ENCODE results near the gene PCYT1A.

The PCYT1A gene

DNA sequence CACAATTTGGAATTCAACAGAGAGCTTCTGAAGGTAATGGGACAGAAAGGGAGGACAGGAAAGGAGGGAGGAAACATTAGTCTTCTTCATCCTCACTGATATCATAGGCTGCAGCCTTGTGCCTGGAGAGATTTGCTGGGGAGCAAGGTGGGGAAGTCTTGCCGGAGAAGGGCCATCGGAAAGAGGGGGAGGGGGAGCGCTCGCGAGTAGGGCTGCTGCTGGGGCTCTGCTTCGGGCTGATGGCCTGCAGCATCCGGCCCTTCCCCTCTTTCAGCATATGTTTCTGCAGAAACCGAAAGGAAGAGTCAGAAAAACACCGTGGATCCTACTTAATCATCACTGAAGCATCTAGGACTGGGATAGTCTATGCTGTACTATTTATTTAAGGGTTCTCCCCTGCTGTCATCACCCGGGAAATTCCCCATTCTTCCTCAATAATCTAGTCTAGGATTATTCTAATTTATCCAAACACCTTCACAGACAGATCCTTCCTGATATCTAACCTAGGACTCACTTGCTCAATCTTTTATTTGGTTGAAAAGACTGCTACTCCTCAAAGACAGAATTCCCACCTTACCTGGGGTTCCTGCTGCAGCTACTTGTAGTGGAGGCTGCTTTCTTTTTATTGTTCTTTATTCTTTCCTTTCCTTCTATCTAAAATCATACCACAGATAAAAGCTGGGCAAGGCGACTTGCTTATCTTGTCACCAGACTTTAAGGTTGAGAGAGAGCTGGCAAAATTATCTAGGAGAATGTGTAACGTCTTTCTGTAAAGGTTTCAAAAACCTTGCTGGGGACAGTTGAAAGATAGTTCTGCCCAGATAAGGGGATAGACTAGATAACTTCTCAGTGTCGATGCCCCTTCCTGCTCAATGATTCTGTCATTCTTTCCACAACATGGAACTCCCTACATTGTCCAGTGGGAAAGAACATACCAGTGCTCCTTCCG is 48.6 kb downstream of the PCYT1A start:
- DNase-seq (ENCODE audit: low read depth), result peak; percentile 10
- TF ChIP-seq, protein P1, sequence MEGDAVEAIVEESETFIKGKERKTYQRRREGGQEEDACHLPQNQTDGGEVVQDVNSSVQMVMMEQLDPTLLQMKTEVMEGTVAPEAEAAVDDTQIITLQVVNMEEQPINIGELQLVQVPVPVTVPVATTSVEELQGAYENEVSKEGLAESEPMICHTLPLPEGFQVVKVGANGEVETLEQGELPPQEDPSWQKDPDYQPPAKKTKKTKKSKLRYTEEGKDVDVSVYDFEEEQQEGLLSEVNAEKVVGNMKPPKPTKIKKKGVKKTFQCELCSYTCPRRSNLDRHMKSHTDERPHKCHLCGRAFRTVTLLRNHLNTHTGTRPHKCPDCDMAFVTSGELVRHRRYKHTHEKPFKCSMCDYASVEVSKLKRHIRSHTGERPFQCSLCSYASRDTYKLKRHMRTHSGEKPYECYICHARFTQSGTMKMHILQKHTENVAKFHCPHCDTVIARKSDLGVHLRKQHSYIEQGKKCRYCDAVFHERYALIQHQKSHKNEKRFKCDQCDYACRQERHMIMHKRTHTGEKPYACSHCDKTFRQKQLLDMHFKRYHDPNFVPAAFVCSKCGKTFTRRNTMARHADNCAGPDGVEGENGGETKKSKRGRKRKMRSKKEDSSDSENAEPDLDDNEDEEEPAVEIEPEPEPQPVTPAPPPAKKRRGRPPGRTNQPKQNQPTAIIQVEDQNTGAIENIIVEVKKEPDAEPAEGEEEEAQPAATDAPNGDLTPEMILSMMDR (conservative IDR thresholded peaks at IDR 0.05; ENCODE audit: control insufficient read depth, insufficient read depth, low read depth, low read length), result no peak
- H3K4me3 ChIP-seq (ENCODE audit: control insufficient read depth, low read depth, low read length), result no peak overlapping the region

DNA sequence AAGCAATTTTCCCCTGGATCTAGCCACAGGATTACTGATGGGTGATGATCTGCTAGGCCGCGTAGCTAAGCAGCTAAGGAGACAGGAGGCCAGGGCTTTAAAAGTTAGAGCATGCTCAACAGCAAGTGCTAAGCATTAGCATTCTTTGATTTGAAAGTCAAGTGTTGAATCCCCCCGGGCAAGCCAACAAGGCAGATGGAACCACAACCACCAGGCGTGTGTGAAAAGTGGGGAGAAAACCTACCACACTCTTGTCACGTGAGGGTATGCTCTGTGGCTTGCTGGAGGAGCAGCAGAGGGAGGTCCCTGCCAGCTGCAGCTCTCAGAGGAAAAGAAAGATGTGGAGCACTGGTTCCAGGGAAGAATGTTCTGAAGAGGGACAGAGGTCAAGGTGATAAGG is 50.3 kb downstream of the PCYT1A start:
- DNase-seq (ENCODE audit: low read depth), result no peak
- TF ChIP-seq, protein P1 (conservative IDR thresholded peaks at IDR 0.05; ENCODE audit: control insufficient read depth, insufficient read depth, low read depth, low read length), result no peak
- H3K4me3 ChIP-seq (ENCODE audit: control insufficient read depth, low read depth, low read length), result no peak overlapping the region

DNA sequence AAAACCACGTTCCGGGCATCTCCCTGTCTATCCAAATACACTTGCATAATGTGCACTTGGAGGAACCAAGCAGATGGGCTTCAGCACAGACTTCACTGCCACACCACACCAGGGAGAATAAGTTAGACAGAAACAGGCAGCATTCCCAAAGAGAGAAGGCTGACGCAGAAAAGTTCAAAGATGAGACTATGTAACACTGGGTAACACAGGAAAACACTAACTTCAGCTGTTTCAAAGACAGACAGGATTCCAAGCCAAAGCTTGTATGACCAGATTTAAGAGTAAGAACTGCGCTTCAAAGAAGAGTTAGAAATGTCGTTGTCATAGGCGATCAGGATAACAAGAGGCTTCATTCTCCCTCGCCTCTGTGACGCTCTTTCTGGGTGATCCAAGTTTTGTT is 51.3 kb downstream of the PCYT1A start:
- peak; percentile 33 for DNase-seq (ENCODE audit: low read depth)
- H3K4me3 ChIP-seq (ENCODE audit: control insufficient read depth, low read depth, low read length), result no peak overlapping the region
- TF ChIP-seq, protein P1 (conservative IDR thresholded peaks at IDR 0.05; ENCODE audit: control insufficient read depth, insufficient read depth, low read depth, low read length), result no peak

DNA sequence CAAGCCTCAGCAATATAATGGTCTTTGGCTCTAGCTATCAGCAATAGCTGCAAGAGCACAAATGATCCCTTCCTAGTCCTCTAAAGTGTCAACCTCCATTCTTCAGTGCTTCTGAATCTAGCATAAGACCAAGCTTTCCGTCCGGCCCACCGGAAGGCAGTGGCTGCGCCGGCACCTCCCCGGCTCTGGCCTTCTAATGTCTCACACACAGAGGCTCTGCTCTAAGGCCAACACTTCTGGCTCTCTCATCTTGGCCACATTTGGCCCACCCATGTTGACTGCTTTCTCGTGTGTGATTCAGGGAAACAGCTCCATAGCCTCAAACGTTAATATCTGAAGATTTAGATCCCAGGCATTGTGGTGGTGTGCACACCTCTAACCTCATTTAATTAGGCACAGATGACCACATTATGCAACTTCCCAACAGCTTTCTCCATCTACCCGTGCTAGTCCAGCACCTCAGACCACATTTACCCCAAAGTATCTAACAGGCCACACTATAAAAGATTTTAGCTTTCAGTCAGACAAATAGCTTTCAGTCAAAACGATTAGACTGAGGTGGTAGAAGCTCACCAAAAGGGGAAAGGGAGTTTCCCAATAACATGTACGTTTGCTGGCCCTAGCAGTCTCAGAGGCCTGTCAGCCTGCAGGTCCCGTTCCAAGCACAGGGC is 51.9 kb downstream of the PCYT1A start:
- peak; percentile 15 for DNase-seq (ENCODE audit: low read depth)
- TF ChIP-seq, protein P1 (conservative IDR thresholded peaks at IDR 0.05; ENCODE audit: control insufficient read depth, insufficient read depth, low read depth, low read length), result no peak
- no peak overlapping the region for H3K4me3 ChIP-seq (ENCODE audit: control insufficient read depth, low read depth, low read length)

DNA sequence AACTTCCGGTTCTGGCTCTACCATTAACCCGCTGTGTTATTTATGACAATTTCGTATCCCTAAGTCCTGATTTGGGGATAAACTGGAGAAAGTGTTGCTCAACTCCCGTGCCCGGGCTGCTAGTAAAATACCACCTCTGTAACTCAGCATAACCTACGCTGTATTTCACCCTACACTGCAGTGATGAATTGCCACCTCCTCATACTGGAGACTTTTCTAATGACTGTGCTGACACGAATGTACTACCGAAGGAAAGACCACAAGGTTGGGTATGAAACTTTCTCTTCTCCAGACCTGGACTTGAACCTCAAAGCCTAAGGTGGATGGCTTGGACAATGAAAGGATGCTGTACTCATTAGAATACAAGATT is 54.7 kb downstream of the PCYT1A start:
- no peak for DNase-seq (ENCODE audit: low read depth)

DNA sequence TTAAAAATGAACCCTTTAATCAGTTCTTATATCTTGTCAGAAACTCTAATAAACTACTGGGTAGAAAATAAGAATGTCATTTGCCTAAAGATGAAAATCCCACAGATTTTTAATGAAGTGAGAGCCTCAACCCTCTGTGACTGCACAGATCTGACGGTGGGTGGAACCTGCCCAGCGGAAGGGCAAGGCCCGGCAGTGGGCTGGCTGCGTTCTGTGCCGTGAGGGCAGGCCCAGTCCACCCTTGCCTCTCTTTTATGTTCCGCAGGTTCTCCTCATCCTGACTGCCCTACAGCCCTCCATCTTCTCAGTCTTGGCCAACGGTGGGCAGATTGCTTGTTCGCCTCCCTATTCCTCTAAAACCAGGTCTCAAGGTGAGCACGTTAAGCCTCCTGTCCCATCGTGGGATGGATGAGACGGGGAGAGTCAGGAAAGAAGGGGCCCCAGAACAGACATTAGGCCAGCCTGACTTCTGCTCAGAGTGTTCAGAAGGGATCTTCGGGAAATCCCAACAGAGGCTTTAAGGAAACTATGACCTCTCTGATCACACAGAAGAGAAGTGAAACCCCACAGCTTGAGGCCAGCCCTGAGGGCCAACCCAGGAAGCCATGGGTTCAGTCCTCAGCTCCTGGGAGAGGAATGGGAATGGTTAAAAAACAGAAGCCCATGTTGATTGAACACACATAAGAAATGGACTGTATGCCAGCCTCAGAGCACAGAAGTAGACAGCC is 55.2 kb downstream of the PCYT1A start:
- TF ChIP-seq, protein P1 (conservative IDR thresholded peaks at IDR 0.05; ENCODE audit: control insufficient read depth, insufficient read depth, low read depth, low read length), result no peak
- DNase-seq (ENCODE audit: low read depth), result no peak
- no peak overlapping the region for H3K4me3 ChIP-seq (ENCODE audit: control insufficient read depth, low read depth, low read length)

More for the DNA sequence above, 54.7 kb downstream of the PCYT1A start:
- TF ChIP-seq, protein P1 (conservative IDR thresholded peaks at IDR 0.05; ENCODE audit: control insufficient read depth, insufficient read depth, low read depth, low read length), result no peak
- H3K4me3 ChIP-seq (ENCODE audit: control insufficient read depth, low read depth, low read length), result no peak overlapping the region

Measured in fibroblast of mammary gland (primary cell).